Measurements from ENCODE around the gene SLC16A1.

The SLC16A1 gene

GRCh38 chr1:112881742-112882127, 74.3 kb downstream of the SLC16A1 start:
- no peak for TF ChIP-seq CTCF (IDR thresholded peaks at IDR 0.05)

- no peak for TF ChIP-seq CTCF (IDR thresholded peaks at IDR 0.05)
These were observed 76.2 kb downstream of the SLC16A1 start for GRCh38 chr1:112879834-112880233.

GRCh38 chr1:112878321-112878720, 77.7 kb downstream of the SLC16A1 start:
- TF ChIP-seq CTCF (IDR thresholded peaks at IDR 0.05), result no peak

- no peak for TF ChIP-seq CTCF (IDR thresholded peaks at IDR 0.05)
These were observed 78.2 kb downstream of the SLC16A1 start for GRCh38 chr1:112877750-112878149.

- no peak for TF ChIP-seq CTCF (IDR thresholded peaks at IDR 0.05)
These were observed 79.7 kb downstream of the SLC16A1 start for GRCh38 chr1:112876315-112876714.

- TF ChIP-seq CTCF (IDR thresholded peaks at IDR 0.05), result no peak
These were observed 83.4 kb downstream of the SLC16A1 start for GRCh38 chr1:112872551-112872962.

- TF ChIP-seq CTCF (IDR thresholded peaks at IDR 0.05), result no peak
These were observed 84.9 kb downstream of the SLC16A1 start for GRCh38 chr1:112870887-112871646.

GRCh38 chr1:112869895-112870294, 86.1 kb downstream of the SLC16A1 start:
- TF ChIP-seq CTCF (IDR thresholded peaks at IDR 0.05), result no peak

All from LNCAP (cell line).